GM21529 (cell line): ENCODE measurements around the gene ZCRB1.

ENCODE experiments used
- ATAC-seq: cut with Tn5 transposase; IDR thresholded peaks from one replicate; pipeline ENCODE4 v1.9.1; 2021; ENCODE audit not compliant: unreplicated experiment

The ZCRB1 gene

GRCh38 chr12:42281844-42282243, 44.0 kb downstream of the ZCRB1 start:
- ATAC-seq, result no peak

GRCh38 chr12:42281278-42281677, 44.6 kb downstream of the ZCRB1 start:
- ATAC-seq, result no peak

- ATAC-seq, result no peak
These were observed 47.8 kb downstream of the ZCRB1 start for GRCh38 chr12:42278128-42278510.

GRCh38 chr12:42277396-42278127, 48.3 kb downstream of the ZCRB1 start:
- ATAC-seq, result no peak

GRCh38 chr12:42275499-42275898, 50.4 kb downstream of the ZCRB1 start:
- ATAC-seq, result no peak

GRCh38 chr12:42273706-42274105, 52.2 kb downstream of the ZCRB1 start:
- ATAC-seq, result no peak

- ATAC-seq, result no peak
These were observed 55.3 kb downstream of the ZCRB1 start for GRCh38 chr12:42270596-42270995.

GRCh38 chr12:42267413-42268190, 58.3 kb downstream of the ZCRB1 start:
- no peak for ATAC-seq

GRCh38 chr12:42266579-42267230, 59.2 kb downstream of the ZCRB1 start:
- ATAC-seq, result no peak

GRCh38 chr12:42262271-42262670, 63.6 kb downstream of the ZCRB1 start:
- no peak for ATAC-seq
